Neuronal stem cell (in vitro differentiated cells): ENCODE data around the gene SLC25A44. TPM values are rescaled to one million over a fixed set of nuclear protein-coding genes. Genes with fewer than 3 reads are reported as not detected.

Experiments used
- small RNA-seq: library from polyadenylated mRNA; stranded (forward); fragments of <200 nt; extraction: miRNeasy Mini kit (QIAGEN cat#:217004); gene quantifications from one replicate; pipeline ENCODE3, GENCODE V24; 2013; ENCODE audit not compliant: insufficient read depth

Gene SLC25A44

Small RNA genes within 50 kb of the gene (small RNA-seq; reads per million reads assigned to genes)
- not detected for gene RF00568
